Common myeloid progenitor, CD34-positive (primary cell): ENCODE measurements around the gene UBL5. TPM values are rescaled to one million over a fixed set of nuclear protein-coding genes. Genes with fewer than 3 reads are reported as not detected.
"Not testable (repeated sequence)": the region's sequence is repeated elsewhere in the genome, so short reads cannot be mapped to it uniquely, and the experiment has no call there.

Experiments used
- CTCF ChIA-PET: fragments of 350-600 bp; sonication (Branson Sonifier 250); formaldehyde crosslinking; loops from one replicate; lab custom pipeline; 2021; ENCODE audit warnings: antibody characterized with exemption; lab: Charles Lee
- POLR2A ChIA-PET: fragments of 350-600 bp; sonication (Branson Sonifier 250); formaldehyde crosslinking; loops from one replicate; lab custom pipeline; 2021; ENCODE audit warnings: antibody characterized with exemption; lab: Charles Lee
- DNase-seq, 3 donors: peaks; one replicate each; pipeline versions ENCODE4 v3.0.0 to v3.0.0-alpha.2; 2013
- H3K27ac ChIP-seq, 2 experiments: 1 replicate in 1 of 2; 2 replicates in 1 of 2; pipeline ENCODE4 v1.7.0; 2013; ENCODE audit warnings: inconsistent platforms in 2 of 2, low read length in 2 of 2, mild to moderate bottlenecking in 2 of 2, low read depth in 1 of 2, moderate library complexity in 1 of 2; ENCODE audit not compliant: severe bottlenecking in 2 of 2, insufficient read depth in 1 of 2, poor library complexity in 1 of 2
- H3K27me3 ChIP-seq, 5 experiments: replicated peaks in 2 of 5; 1 replicate in 3 of 5; 2 replicates in 2 of 5; pipeline versions ENCODE4 v1.6.1 to v1.7.0; 2013; ENCODE audit warnings: low read length in 4 of 5, mild to moderate bottlenecking in 2 of 5, moderate library complexity in 2 of 5, inconsistent platforms in 1 of 5; ENCODE audit not compliant: insufficient read depth in 5 of 5, control insufficient read depth in 4 of 5
- H3K36me3 ChIP-seq, 4 experiments: 1 replicate in 2 of 4; 2 replicates in 2 of 4; pipeline versions ENCODE4 v1.6.1 to v1.7.0; 2013; ENCODE audit warnings: low read length in 3 of 4, control low read depth in 1 of 4, mild to moderate bottlenecking in 1 of 4; ENCODE audit not compliant: control insufficient read depth in 4 of 4, insufficient read depth in 4 of 4
- H3K4me1 ChIP-seq, 4 experiments: 1 replicate in 3 of 4; 2 replicates in 1 of 4; pipeline versions ENCODE4 v1.6.1 to v1.7.1; 2013; ENCODE audit warnings: low read length in 3 of 4, mild to moderate bottlenecking in 3 of 4, control low read depth in 1 of 4, inconsistent platforms in 1 of 4, moderate library complexity in 1 of 4; ENCODE audit not compliant: control insufficient read depth in 4 of 4, insufficient read depth in 4 of 4; ENCODE audit errors: control extremely low read depth in 1 of 4
- H3K4me3 ChIP-seq, 7 experiments: 1 replicate in 4 of 7; 2 replicates in 3 of 7; pipeline versions ENCODE4 v1.5.1 to v1.7.0; 2013; ENCODE audit warnings: mild to moderate bottlenecking in 7 of 7, low read length in 6 of 7, moderate library complexity in 6 of 7, inconsistent platforms in 2 of 7, low read depth in 2 of 7, control low read depth in 1 of 7; ENCODE audit not compliant: insufficient read depth in 4 of 7, control insufficient read depth in 1 of 7; ENCODE audit errors: extremely low read depth in 1 of 7
- H3K9me3 ChIP-seq, 5 experiments: 1 replicate in 4 of 5; 2 replicates in 1 of 5; pipeline versions ENCODE4 v1.6.1 to v1.7.1; 2013; ENCODE audit warnings: low read length in 4 of 5, mild to moderate bottlenecking in 2 of 5, inconsistent platforms in 1 of 5, low read depth in 1 of 5, moderate library complexity in 1 of 5; ENCODE audit not compliant: control insufficient read depth in 4 of 5, insufficient read depth in 2 of 5; ENCODE audit errors: control extremely low read depth in 1 of 5
- WGBS: methylation state at CpG from one replicate; pipeline ENCODE4 v1.1.5; 2013; ENCODE audit not compliant: insufficient coverage; 5-methylcytosine and 5-hydroxymethylcytosine counted together
- polyA plus RNA-seq: library from polyadenylated mRNA; unstranded; fragments of 120-200 nt; gene quantifications from one replicate; pipeline ENCODE4 v1.2.1, GENCODE V29; 2013

The UBL5 gene
- polyA plus RNA-seq: 222 TPM

GRCh38 chr19:9827289-9828238 lies at the start of gene UBL5:
Gene UBL5 (plus strand): TSS chr19:9827918. CDS start chr19:9828338, 420 bp downstream.
- DNase-seq: peak; percentile 87 to 91 (median 90)
- POLR2A ChIA-PET: interaction anchor here (1.3 to 1.9 kb wide), 2 partner anchors 9 to 206 kb away, joined by 4 to 6 read pairs; partner anchors contain the start of gene FBXL12
- Histone ChIP-seq H3K9me3 (no peaks in the 10 kb centered on the region), H3K36me3 (peaks cover 0 to 16% (median 10%) of the 10 kb centered on the region in 4 experiments), H3K27ac (peak within 1 kb of the TSS; percentile 79 to 90), H3K4me3 (peak within 1 kb of the TSS; percentile 75 to 99 (median 94)), H3K27me3 (no peaks in the 10 kb centered on the region), H3K4me1 (peaks cover 5 to 24% (median 16%) of the 10 kb centered on the region in 4 experiments)
- CTCF ChIA-PET: interaction anchor here (1.3 kb wide), 1 partner anchor 11 kb away, joined by 3 read pairs; no protein-coding TSS in a partner anchor
- WGBS: under 1% methylated on average over 51 of the region's 62 CpGs

- DNase-seq: no peak
- WGBS: 100% methylated on average over 1 of the region's 2 CpGs
- H3K9me3 ChIP-seq: peaks cover 0 to 5% (median 0%) of the 10 kb centered on the region in 5 experiments
- ChIA-PET POLR2A (no interaction called here), CTCF (no interaction called here)
- peaks cover 0 to 3% (median 0%) of the 10 kb centered on the region in 4 experiments for H3K36me3 ChIP-seq
- H3K27ac ChIP-seq: no peak overlapping the region
- no peaks in the 10 kb centered on the region for H3K27me3 ChIP-seq
- H3K4me3 ChIP-seq: no peak overlapping the region
- H3K4me1 ChIP-seq: peaks cover 0 to 21% (median 11%) of the 10 kb centered on the region in 4 experiments
These were observed 45.4 kb upstream of the UBL5 start for GRCh38 chr19:9782338-9782737.

GRCh38 chr19:9784163-9784496 lies 43.6 kb upstream of the UBL5 start:
- DNase-seq, POLR2A ChIA-PET, H3K4me3 ChIP-seq, H3K27ac ChIP-seq, H3K9me3 ChIP-seq, H3K27me3 ChIP-seq, H3K36me3 ChIP-seq, CTCF ChIA-PET: not testable (repeated sequence)
- peaks cover 0 to 21% (median 11%) of the 10 kb centered on the region in 4 experiments for H3K4me1 ChIP-seq
- 100% methylated on average over 4 of the region's 6 CpGs for WGBS

DNA sequence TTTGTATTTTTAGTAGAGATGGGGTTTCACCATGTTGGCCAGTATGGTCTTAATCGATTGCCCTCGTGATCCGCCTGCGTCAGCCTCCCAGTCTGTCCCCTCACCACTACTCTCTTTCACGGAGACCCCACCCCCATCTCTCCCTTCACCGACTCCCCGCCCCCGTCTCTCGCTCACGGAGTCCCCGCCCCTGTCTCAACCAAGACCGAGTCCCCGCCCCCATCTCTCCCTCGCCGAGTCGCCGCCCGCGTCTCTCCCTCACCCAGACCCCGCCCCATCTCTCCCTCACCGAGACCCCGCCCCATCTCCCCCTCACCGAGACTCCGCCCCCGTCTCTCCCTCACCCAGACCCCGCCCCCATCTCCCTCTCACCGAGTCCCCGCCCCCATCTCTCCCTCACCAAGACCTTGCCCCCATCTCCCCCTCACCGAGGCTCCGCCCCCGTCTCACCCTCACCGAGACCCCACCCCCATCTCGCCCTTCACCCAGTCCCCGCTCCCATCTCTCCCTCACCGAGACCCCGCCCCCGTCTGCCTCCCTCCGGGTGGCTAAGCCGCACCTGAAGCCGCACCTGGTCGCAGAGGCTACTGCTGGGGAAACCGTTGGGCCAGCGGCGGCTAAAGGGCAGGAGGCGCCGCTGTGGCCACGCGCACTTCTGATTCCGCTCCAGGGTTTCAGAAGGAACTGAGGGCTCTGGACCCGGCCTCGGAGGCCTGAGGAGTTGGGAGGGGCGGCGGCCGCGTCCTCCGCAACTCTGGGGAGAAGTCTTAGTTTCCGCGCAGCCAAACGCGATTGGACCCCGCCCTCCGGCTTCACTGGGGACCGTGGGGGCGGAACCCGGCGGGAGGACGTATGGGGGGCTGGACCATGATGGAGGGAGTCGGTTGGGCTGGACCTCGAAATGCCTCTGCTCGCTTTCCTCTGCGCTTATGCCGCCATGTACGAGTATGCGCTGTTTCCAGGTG lies 42.1 kb upstream of the UBL5 start:
- CTCF ChIA-PET: no interaction called here
- peak overlapping the region; percentile 66 to 85 for H3K27ac ChIP-seq
- WGBS: 0% methylated on average over 37 of the region's 74 CpGs

GRCh38 chr19:9786342-9786741 lies 41.4 kb upstream of the UBL5 start:
- Histone ChIP-seq H3K27me3 (no peaks in the 10 kb centered on the region), H3K4me1 (peaks cover 0 to 21% (median 14%) of the 10 kb centered on the region in 4 experiments), H3K4me3 (peak overlapping the region in 6 of 7 experiments; percentile 69 to 93 (median 83)), H3K36me3 (no peaks in the 10 kb centered on the region), H3K27ac (peak overlapping the region; percentile 66 to 85), H3K9me3 (no peaks in the 10 kb centered on the region)
- CTCF ChIA-PET: no interaction called here
- DNase-seq: no peak
- POLR2A ChIA-PET: no interaction called here
- 48% methylated on average over 7 of the region's 9 CpGs for WGBS

More for the DNA sequence above, 42.1 kb upstream of the UBL5 start:
- POLR2A ChIA-PET: no interaction called here
- peak; percentile 98 to 99 (median 99) for DNase-seq
- H3K36me3 ChIP-seq: peaks cover 0 to 3% (median 0%) of the 10 kb centered on the region in 4 experiments
- H3K9me3 ChIP-seq: no peaks in the 10 kb centered on the region
- peaks cover 0 to 21% (median 11%) of the 10 kb centered on the region in 4 experiments for H3K4me1 ChIP-seq
- H3K4me3 ChIP-seq: peak overlapping the region; percentile 51 to 93 (median 81)
- no peaks in the 10 kb centered on the region for H3K27me3 ChIP-seq

- POLR2A ChIA-PET: no interaction called here
- no peaks in the 10 kb centered on the region for H3K36me3 ChIP-seq
- peak overlapping the region in 4 of 7 experiments; percentile 78 to 93 (median 86) for H3K4me3 ChIP-seq
- H3K9me3 ChIP-seq: no peaks in the 10 kb centered on the region
- DNase-seq: no peak
- H3K4me1 ChIP-seq: peaks cover 0 to 21% (median 14%) of the 10 kb centered on the region in 4 experiments
- CTCF ChIA-PET: no interaction called here
- H3K27ac ChIP-seq: peak overlapping the region in 1 of 2 experiments; percentile 1
- 96% methylated on average over 8 of the region's 8 CpGs for WGBS
- H3K27me3 ChIP-seq: no peaks in the 10 kb centered on the region
These were observed 40.9 kb upstream of the UBL5 start for GRCh38 chr19:9786819-9787218.
